Activated naive CD4-positive, alpha-beta T cell treated with anti-CD3 and anti-CD28 coated beads for 36 hours (primary cell): ENCODE measurements around the gene FAM181A. TPM values are rescaled to one million over a fixed set of nuclear protein-coding genes. Genes with fewer than 3 reads are reported as not detected.

Source experiments
- CTCF ChIA-PET: fragments of 350-600 bp; sonication (Branson Sonifier 250); formaldehyde crosslinking; loops from one replicate; lab custom pipeline; 2021; ENCODE audit warnings: antibody characterized with exemption; lab: Charles Lee
- DNase-seq: peaks from one replicate; pipeline ENCODE4 v3.0.0-alpha.2; 2020
- H3K27ac Mint-ChIP-seq: one replicate; pipeline ENCODE4 v1.8.0; 2021; ENCODE audit warnings: mild to moderate bottlenecking, mixed read lengths
- H3K27me3 Mint-ChIP-seq: one replicate; pipeline ENCODE4 v1.8.0; 2021; ENCODE audit warnings: low read depth, mixed read lengths
- H3K36me3 Mint-ChIP-seq: one replicate; pipeline ENCODE4 v1.8.0; 2021; ENCODE audit warnings: low read depth, mixed read lengths
- H3K4me1 Mint-ChIP-seq: one replicate; pipeline ENCODE4 v1.8.0; 2021; ENCODE audit warnings: low read depth, mixed read lengths
- H3K4me3 Mint-ChIP-seq: one replicate; pipeline ENCODE4 v1.8.0; 2021; ENCODE audit warnings: mild to moderate bottlenecking, moderate library complexity, mixed read lengths
- H3K9me3 Mint-ChIP-seq: one replicate; pipeline ENCODE4 v1.8.0; 2021; ENCODE audit warnings: mixed read lengths
- intact Hi-C: fragments of 100-400 bp; cut with micrococcal nuclease; formaldehyde crosslinking; loops from one replicate; pipeline ENCODE4 v1.15.1; 2023
- total RNA-seq, 2 experiments: library from RNA; stranded (reverse); gene quantifications; one replicate each; pipeline ENCODE4 v1.2.3, GENCODE V29; 2021

Gene FAM181A
- total RNA-seq, 2 experiments from 2014 or later = not detected

GRCh38 chr14:93892923-93893558, 34.1 kb upstream of the FAM181A start:
- CTCF ChIA-PET = interaction anchor here (0.6 to 1.3 kb wide), 7 partner anchors 10 to 239 kb away, joined by 3 to 6 read pairs (median 3); no protein-coding TSS in a partner anchor
- H3K4me3 Mint-ChIP-seq = no peak overlapping the region

GRCh38 chr14:93893661-93894261, 33.4 kb upstream of the FAM181A start:
- no peaks in the 10 kb centered on the region for H3K9me3 Mint-ChIP-seq
- no peaks in the 10 kb centered on the region for H3K36me3 Mint-ChIP-seq
- no peaks in the 10 kb centered on the region for H3K4me1 Mint-ChIP-seq
- no peak for DNase-seq
- H3K27ac Mint-ChIP-seq = no peak overlapping the region
- H3K4me3 Mint-ChIP-seq = no peak overlapping the region
- H3K27me3 Mint-ChIP-seq = peaks cover 14% of the 10 kb centered on the region
- CTCF ChIA-PET = interaction anchor here (0.6 to 1.3 kb wide), 6 partner anchors 9 to 240 kb away, joined by 3 to 4 read pairs (median 3); no protein-coding TSS in a partner anchor
- intact Hi-C loops = loop anchor here (1.0 to 5.0 kb wide), 2 partner anchors 156 to 238 kb away; no protein-coding TSS in a partner anchor

More at GRCh38 chr14:93892923-93893558, 34.1 kb upstream of the FAM181A start:
- intact Hi-C loops = loop anchor here (1.0 to 5.0 kb wide), 2 partner anchors 156 to 238 kb away; no protein-coding TSS in a partner anchor
- Mint-ChIP-seq H3K27ac (no peak overlapping the region), H3K9me3 (no peaks in the 10 kb centered on the region), H3K4me1 (no peaks in the 10 kb centered on the region), H3K27me3 (peaks cover 21% of the 10 kb centered on the region), H3K36me3 (no peaks in the 10 kb centered on the region)
- peak; percentile 78 for DNase-seq

GRCh38 chr14:93895023-93895604, 32.0 kb upstream of the FAM181A start:
- no peak for DNase-seq
- no peak overlapping the region for H3K4me3 Mint-ChIP-seq

GRCh38 chr14:93897476-93897845, 29.7 kb upstream of the FAM181A start:
- no peaks in the 10 kb centered on the region for H3K4me1 Mint-ChIP-seq
- DNase-seq = no peak
- CTCF ChIA-PET = interaction anchor here (0.7 to 1.9 kb wide), 3 partner anchors 9 to 282 kb away, joined by 4 to 9 read pairs (median 5); no protein-coding TSS in a partner anchor
- H3K9me3 Mint-ChIP-seq = no peaks in the 10 kb centered on the region
- no peak overlapping the region for H3K27ac Mint-ChIP-seq
- H3K27me3 Mint-ChIP-seq = peaks cover 2% of the 10 kb centered on the region
- intact Hi-C loops = no loop called here
- H3K4me3 Mint-ChIP-seq = no peak overlapping the region
- H3K36me3 Mint-ChIP-seq = no peaks in the 10 kb centered on the region

More at GRCh38 chr14:93895023-93895604, 32.0 kb upstream of the FAM181A start:
- H3K9me3 Mint-ChIP-seq = no peaks in the 10 kb centered on the region
- no peaks in the 10 kb centered on the region for H3K4me1 Mint-ChIP-seq
- no peaks in the 10 kb centered on the region for H3K36me3 Mint-ChIP-seq
- intact Hi-C loops = no loop called here
- CTCF ChIA-PET = interaction anchor here (1.1 to 1.8 kb wide), 4 partner anchors 12 to 241 kb away, joined by 3 to 7 read pairs (median 4); no protein-coding TSS in a partner anchor
- H3K27ac Mint-ChIP-seq = no peak overlapping the region
- H3K27me3 Mint-ChIP-seq = peaks cover 14% of the 10 kb centered on the region

GRCh38 chr14:93898081-93898611, 29.0 kb upstream of the FAM181A start:
- H3K27me3 Mint-ChIP-seq = no peaks in the 10 kb centered on the region
- H3K4me3 Mint-ChIP-seq = no peak overlapping the region
- H3K4me1 Mint-ChIP-seq = no peaks in the 10 kb centered on the region
- no peaks in the 10 kb centered on the region for H3K9me3 Mint-ChIP-seq
- H3K36me3 Mint-ChIP-seq = no peaks in the 10 kb centered on the region
- intact Hi-C loops = no loop called here
- DNase-seq = no peak
- H3K27ac Mint-ChIP-seq = no peak overlapping the region
- CTCF ChIA-PET = interaction anchor here (0.7 to 1.9 kb wide), 4 partner anchors 9 to 281 kb away, joined by 3 to 9 read pairs (median 4); no protein-coding TSS in a partner anchor

GRCh38 chr14:93898731-93899130, 28.4 kb upstream of the FAM181A start:
- CTCF ChIA-PET = interaction anchor here (0.7 to 1.9 kb wide), 3 partner anchors 8 to 244 kb away, joined by 3 to 9 read pairs (median 5); no protein-coding TSS in a partner anchor
- Mint-ChIP-seq H3K27me3 (peaks cover under 1% of the 10 kb centered on the region), H3K4me3 (no peak overlapping the region), H3K27ac (no peak overlapping the region), H3K9me3 (no peaks in the 10 kb centered on the region), H3K4me1 (no peaks in the 10 kb centered on the region), H3K36me3 (no peaks in the 10 kb centered on the region)
- intact Hi-C loops = no loop called here
- no peak for DNase-seq

- H3K4me3 Mint-ChIP-seq = no peak overlapping the region
- H3K4me1 Mint-ChIP-seq = peaks cover 2% of the 10 kb centered on the region
- no peak for DNase-seq
- CTCF ChIA-PET = interaction anchor here (1.4 kb wide), 1 partner anchor 35 kb away, joined by 3 read pairs; no protein-coding TSS in a partner anchor
- intact Hi-C loops = loop anchor here (10.0 kb wide), 1 partner anchor 787 kb away; the partner anchor contains the start of gene ITPK1
- H3K36me3 Mint-ChIP-seq = no peaks in the 10 kb centered on the region
- no peaks in the 10 kb centered on the region for H3K9me3 Mint-ChIP-seq
- no peak overlapping the region for H3K27ac Mint-ChIP-seq
- H3K27me3 Mint-ChIP-seq = peaks cover 4% of the 10 kb centered on the region
Measured at GRCh38 chr14:93901813-93902212, 25.3 kb upstream of the FAM181A start.

GRCh38 chr14:93902619-93903307, 24.4 kb upstream of the FAM181A start:
- H3K9me3 Mint-ChIP-seq = no peaks in the 10 kb centered on the region
- H3K27ac Mint-ChIP-seq = no peak overlapping the region
- intact Hi-C loops = loop anchor here (10.0 kb wide), 1 partner anchor 788 kb away; the partner anchor contains the start of gene ITPK1
- no peak for DNase-seq
- peaks cover 4% of the 10 kb centered on the region for H3K27me3 Mint-ChIP-seq
- CTCF ChIA-PET = interaction anchor here (0.6 to 1.4 kb wide), 3 partner anchors 10 to 147 kb away, joined by 3 to 4 read pairs (median 4); no protein-coding TSS in a partner anchor
- peaks cover 2% of the 10 kb centered on the region for H3K4me1 Mint-ChIP-seq
- H3K36me3 Mint-ChIP-seq = no peaks in the 10 kb centered on the region
- no peak overlapping the region for H3K4me3 Mint-ChIP-seq

GRCh38 chr14:93903342-93904184, 23.6 kb upstream of the FAM181A start:
- no peaks in the 10 kb centered on the region for H3K36me3 Mint-ChIP-seq
- intact Hi-C loops = loop anchor here (10.0 kb wide), 1 partner anchor 789 kb away; the partner anchor contains the start of gene ITPK1
- peaks cover 4% of the 10 kb centered on the region for H3K27me3 Mint-ChIP-seq
- peaks cover 2% of the 10 kb centered on the region for H3K4me1 Mint-ChIP-seq
- H3K9me3 Mint-ChIP-seq = no peaks in the 10 kb centered on the region
- no peak overlapping the region for H3K4me3 Mint-ChIP-seq
- H3K27ac Mint-ChIP-seq = no peak overlapping the region
- CTCF ChIA-PET = interaction anchor here (0.6 to 0.9 kb wide), 3 partner anchors 10 to 146 kb away, joined by 3 to 4 read pairs (median 4); no protein-coding TSS in a partner anchor
- DNase-seq = no peak

GRCh38 chr14:93905623-93906022, 21.5 kb upstream of the FAM181A start:
- H3K36me3 Mint-ChIP-seq = no peaks in the 10 kb centered on the region
- no peak overlapping the region for H3K4me3 Mint-ChIP-seq
- DNase-seq = no peak
- peaks cover 4% of the 10 kb centered on the region for H3K27me3 Mint-ChIP-seq
- no peaks in the 10 kb centered on the region for H3K9me3 Mint-ChIP-seq
- peaks cover 2% of the 10 kb centered on the region for H3K4me1 Mint-ChIP-seq
- no peak overlapping the region for H3K27ac Mint-ChIP-seq
- CTCF ChIA-PET = interaction anchor here (0.7 to 2.0 kb wide), 2 partner anchors 251 to 376 kb away, joined by 3 to 7 read pairs; no protein-coding TSS in a partner anchor
- intact Hi-C loops = loop anchor here (1.0 to 10.0 kb wide), 2 partner anchors 250 to 791 kb away; partner anchors contain the start of gene ITPK1
